Measurements from ENCODE around the gene SETD1B.
A peak's percentile ranks its signal among the peaks of the same experiment; 100 is the strongest.

The SETD1B gene

DNA sequence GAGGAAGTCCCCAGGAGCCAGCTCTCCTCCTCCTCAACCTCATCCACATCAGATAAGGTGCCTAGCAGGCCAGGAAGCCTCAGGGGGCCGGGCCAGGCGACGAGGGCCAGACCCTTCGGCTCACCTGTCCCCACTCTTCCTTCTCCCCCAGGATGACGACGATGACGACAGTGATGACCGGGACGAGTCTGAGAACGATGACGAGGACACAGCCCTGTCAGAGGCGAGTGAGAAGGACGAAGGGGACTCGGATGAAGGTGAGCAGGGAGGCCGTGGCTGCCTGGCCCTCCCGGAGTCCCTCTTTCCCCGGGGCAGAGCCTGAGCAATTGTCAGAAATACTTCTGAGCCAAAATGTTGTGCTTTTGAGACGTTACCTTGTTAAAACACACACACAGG is 13.8 kb downstream of the SETD1B start:
- H3K9me2 ChIP-seq (ENCODE audit: low read depth, low read length) = no peaks in the 10 kb centered on the region
- no peak overlapping the region for H3K9ac ChIP-seq (ENCODE audit: low read length)
- no peak overlapping the region for H3K4me2 ChIP-seq (ENCODE audit: low read length)
- no peaks in the 10 kb centered on the region for H3F3A ChIP-seq (ENCODE audit: insufficient read depth, low read length)
- H3K4me3 ChIP-seq (ENCODE audit: low read depth, low read length, poor library complexity, severe bottlenecking) = no peak overlapping the region
- TF ChIP-seq, protein P1, sequence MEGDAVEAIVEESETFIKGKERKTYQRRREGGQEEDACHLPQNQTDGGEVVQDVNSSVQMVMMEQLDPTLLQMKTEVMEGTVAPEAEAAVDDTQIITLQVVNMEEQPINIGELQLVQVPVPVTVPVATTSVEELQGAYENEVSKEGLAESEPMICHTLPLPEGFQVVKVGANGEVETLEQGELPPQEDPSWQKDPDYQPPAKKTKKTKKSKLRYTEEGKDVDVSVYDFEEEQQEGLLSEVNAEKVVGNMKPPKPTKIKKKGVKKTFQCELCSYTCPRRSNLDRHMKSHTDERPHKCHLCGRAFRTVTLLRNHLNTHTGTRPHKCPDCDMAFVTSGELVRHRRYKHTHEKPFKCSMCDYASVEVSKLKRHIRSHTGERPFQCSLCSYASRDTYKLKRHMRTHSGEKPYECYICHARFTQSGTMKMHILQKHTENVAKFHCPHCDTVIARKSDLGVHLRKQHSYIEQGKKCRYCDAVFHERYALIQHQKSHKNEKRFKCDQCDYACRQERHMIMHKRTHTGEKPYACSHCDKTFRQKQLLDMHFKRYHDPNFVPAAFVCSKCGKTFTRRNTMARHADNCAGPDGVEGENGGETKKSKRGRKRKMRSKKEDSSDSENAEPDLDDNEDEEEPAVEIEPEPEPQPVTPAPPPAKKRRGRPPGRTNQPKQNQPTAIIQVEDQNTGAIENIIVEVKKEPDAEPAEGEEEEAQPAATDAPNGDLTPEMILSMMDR (IDR thresholded peaks at IDR 0.05; ENCODE audit: low read length) = no peak
- H3K36me3 ChIP-seq (ENCODE audit: insufficient read depth, low read length) = peaks cover 68% of the 10 kb centered on the region
- H2AFZ ChIP-seq (ENCODE audit: low read length) = no peak overlapping the region
- H3K9me3 ChIP-seq (ENCODE audit: low read length) = no peaks in the 10 kb centered on the region
- H3K27ac ChIP-seq (ENCODE audit: low read depth, low read length, poor library complexity, severe bottlenecking) = no peak overlapping the region
- H3K79me2 ChIP-seq (ENCODE audit: insufficient read depth, low read length) = no peaks in the 10 kb centered on the region
- H3K4me1 ChIP-seq (ENCODE audit: insufficient read depth, low read length, severe bottlenecking) = peaks cover 13% of the 10 kb centered on the region
- H3K27me3 ChIP-seq (ENCODE audit: insufficient read depth, low read length) = no peaks in the 10 kb centered on the region
- no peaks in the 10 kb centered on the region for H4K20me1 ChIP-seq (ENCODE audit: insufficient read depth, low read length)

DNA sequence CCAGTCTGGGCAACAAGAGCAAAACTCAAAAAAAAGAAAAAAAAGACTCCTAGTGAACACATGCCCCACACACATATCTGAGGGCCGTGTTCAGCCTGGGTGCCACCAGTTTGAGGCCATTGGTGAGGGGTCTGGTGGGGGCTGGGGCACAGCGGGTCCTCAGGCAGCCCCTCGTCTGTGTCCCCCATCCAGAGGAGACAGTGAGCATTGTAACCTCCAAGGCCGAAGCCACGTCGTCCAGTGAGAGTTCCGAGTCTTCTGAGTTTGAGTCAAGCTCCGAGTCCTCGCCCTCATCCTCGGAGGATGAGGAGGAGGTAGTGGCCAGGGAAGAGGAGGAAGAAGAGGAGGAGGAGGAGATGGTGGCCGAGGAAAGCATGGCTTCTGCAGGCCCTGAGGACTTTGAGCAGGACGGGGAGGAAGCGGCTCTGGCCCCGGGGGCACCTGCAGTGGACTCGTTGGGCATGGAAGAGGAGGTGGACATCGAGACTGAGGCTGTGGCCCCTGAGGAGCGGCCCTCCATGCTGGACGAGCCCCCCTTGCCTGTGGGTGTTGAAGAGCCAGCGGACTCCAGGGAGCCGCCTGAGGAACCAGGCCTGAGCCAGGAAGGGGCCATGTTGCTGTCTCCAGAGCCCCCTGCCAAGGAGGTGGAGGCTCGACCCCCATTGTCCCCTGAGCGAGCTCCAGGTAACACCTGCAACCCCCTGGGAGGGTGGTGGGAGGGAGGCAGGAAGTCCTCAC is 15.6 kb downstream of the SETD1B start:
- Histone ChIP-seq H3K9me2 (ENCODE audit: low read depth, low read length) (no peaks in the 10 kb centered on the region), H3K4me2 (ENCODE audit: low read length) (no peak overlapping the region), H3K9me3 (ENCODE audit: low read length) (no peaks in the 10 kb centered on the region), H3K27ac (ENCODE audit: low read depth, low read length, poor library complexity, severe bottlenecking) (no peak overlapping the region), H3K79me2 (ENCODE audit: insufficient read depth, low read length) (no peaks in the 10 kb centered on the region), H2AFZ (ENCODE audit: low read length) (no peak overlapping the region), H3K9ac (ENCODE audit: low read length) (no peak overlapping the region), H4K20me1 (ENCODE audit: insufficient read depth, low read length) (no peaks in the 10 kb centered on the region), H3K4me3 (ENCODE audit: low read depth, low read length, poor library complexity, severe bottlenecking) (no peak overlapping the region), H3K27me3 (ENCODE audit: insufficient read depth, low read length) (no peaks in the 10 kb centered on the region), H3K4me1 (ENCODE audit: insufficient read depth, low read length, severe bottlenecking) (no peaks in the 10 kb centered on the region), H3K36me3 (ENCODE audit: insufficient read depth, low read length) (peaks cover 77% of the 10 kb centered on the region), H3F3A (ENCODE audit: insufficient read depth, low read length) (no peaks in the 10 kb centered on the region)
- TF ChIP-seq EZH2 (IDR thresholded peaks at IDR 0.05; ENCODE audit: borderline replicate concordance, low read length) = no peak
- TF ChIP-seq, protein P1 (IDR thresholded peaks at IDR 0.05; ENCODE audit: low read length) = peak; percentile 18; the same call in 1 of the 2 replicates

DNA sequence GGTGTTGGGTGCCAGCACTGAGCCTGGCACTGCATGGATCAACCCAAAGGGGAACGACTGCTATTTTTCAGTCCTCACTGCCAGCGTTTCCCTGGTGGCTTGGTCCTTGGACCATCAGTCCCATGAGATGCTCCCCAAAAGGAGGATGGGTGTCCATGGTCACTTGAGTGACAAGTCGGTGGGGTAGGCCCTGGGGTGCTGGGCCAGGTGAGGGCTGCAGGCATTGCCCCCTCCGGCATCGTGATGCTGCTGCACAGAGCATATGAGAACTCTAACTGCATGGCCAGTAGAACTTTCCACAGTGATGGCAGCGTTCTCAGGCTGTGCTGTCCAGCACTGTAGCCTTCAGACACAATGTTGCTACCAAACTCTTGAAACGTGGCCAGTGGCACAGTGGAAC is 16.2 kb downstream of the SETD1B start:
- no peaks in the 10 kb centered on the region for H3K9me3 ChIP-seq (ENCODE audit: low read length)
- H3K4me1 ChIP-seq (ENCODE audit: insufficient read depth, low read length, severe bottlenecking) = no peaks in the 10 kb centered on the region
- H3K36me3 ChIP-seq (ENCODE audit: insufficient read depth, low read length) = peaks cover 73% of the 10 kb centered on the region
- H3K4me3 ChIP-seq (ENCODE audit: low read depth, low read length, poor library complexity, severe bottlenecking) = no peak overlapping the region
- H4K20me1 ChIP-seq (ENCODE audit: insufficient read depth, low read length) = no peaks in the 10 kb centered on the region
- no peak for TF ChIP-seq EZH2 (IDR thresholded peaks at IDR 0.05; ENCODE audit: borderline replicate concordance, low read length)
- TF ChIP-seq, protein P1 (IDR thresholded peaks at IDR 0.05; ENCODE audit: low read length) = no peak
- H3K79me2 ChIP-seq (ENCODE audit: insufficient read depth, low read length) = no peaks in the 10 kb centered on the region
- H3K9ac ChIP-seq (ENCODE audit: low read length) = no peak overlapping the region
- no peak overlapping the region for H3K4me2 ChIP-seq (ENCODE audit: low read length)
- no peak overlapping the region for H3K27ac ChIP-seq (ENCODE audit: low read depth, low read length, poor library complexity, severe bottlenecking)
- H3K27me3 ChIP-seq (ENCODE audit: insufficient read depth, low read length) = no peaks in the 10 kb centered on the region
- H2AFZ ChIP-seq (ENCODE audit: low read length) = no peak overlapping the region
- H3K9me2 ChIP-seq (ENCODE audit: low read depth, low read length) = no peaks in the 10 kb centered on the region
- H3F3A ChIP-seq (ENCODE audit: insufficient read depth, low read length) = no peaks in the 10 kb centered on the region

All from OCI-LY1 (cell line).